Mucosa of descending colon (tissue), 3 donors: ENCODE measurements around the gene PSMB7. TPM values are rescaled to one million over a fixed set of nuclear protein-coding genes. Genes with fewer than 3 reads are reported as not detected.
A peak's percentile ranks its signal among the peaks of the same experiment; 100 is the strongest.

Experiments used
- ATAC-seq: fragments of 200-7000 bp; cut with Tn5 transposase; one replicate; pipeline ENCODE4 v1.9.1; 2020; ENCODE audit warnings: mild to moderate bottlenecking, moderate library complexity
- DNase-seq, 3 donors: peaks; one replicate each; pipeline ENCODE4 v3.0.0-alpha.2; 2020
- H3K36me3 ChIP-seq: fragments of 200-600 bp; one replicate; pipeline ENCODE4 v1.8.0; 2021; ENCODE audit warnings: low read depth, mild to moderate bottlenecking
- H3K4me1 ChIP-seq: fragments of 200-600 bp; one replicate; pipeline ENCODE4 v1.8.0; 2021; ENCODE audit warnings: low read depth, mild to moderate bottlenecking
- H3K4me3 ChIP-seq: fragments of 200-600 bp; one replicate; pipeline ENCODE4 v1.8.0; 2021; ENCODE audit warnings: mild to moderate bottlenecking
- H3K9me3 ChIP-seq: fragments of 200-600 bp; one replicate; pipeline ENCODE4 v1.8.0; 2021; ENCODE audit warnings: mild to moderate bottlenecking
- intact Hi-C, 2 donors: fragments of 100-400 bp; cut with DNase I in 1 of 2; cut with micrococcal nuclease in 1 of 2; formaldehyde crosslinking; loops; one replicate each; pipeline versions ENCODE4 v1.11.0 to v1.11.1; 2022; cut with DNase I, micrococcal nuclease
- total RNA-seq, 3 donors: library from RNA; stranded (reverse); fragmentation: NEBNext Ultra II Directional in 2 of 3; extraction: Animal tissue kit (Norgen Biotek cat#: 25700) in 2 of 3; gene quantifications; one replicate each; pipeline versions ENCODE4 v1.2.1 to v1.2.4, GENCODE V29; 2021 to 2023
- TF ChIP-seq, protein P1 (sequence below): fragments of 200-600 bp; IDR thresholded peaks from one replicate; pipeline ENCODE4 v1.8.0; 2022; ENCODE audit warnings: antibody characterized with exemption, mild to moderate bottlenecking
- donor health status: DM: no; HTN: no; CAD: no; lungs with moderate emphysema.
- donor health status: DM: no; HTN: no; CAD: no.
- donor health status: DM: no; HTN: yes; CAD: no.

Gene PSMB7
- total RNA-seq, 3 donors from 2014 or later, result 83.6 to 120 (median 92.3) TPM

DNA sequence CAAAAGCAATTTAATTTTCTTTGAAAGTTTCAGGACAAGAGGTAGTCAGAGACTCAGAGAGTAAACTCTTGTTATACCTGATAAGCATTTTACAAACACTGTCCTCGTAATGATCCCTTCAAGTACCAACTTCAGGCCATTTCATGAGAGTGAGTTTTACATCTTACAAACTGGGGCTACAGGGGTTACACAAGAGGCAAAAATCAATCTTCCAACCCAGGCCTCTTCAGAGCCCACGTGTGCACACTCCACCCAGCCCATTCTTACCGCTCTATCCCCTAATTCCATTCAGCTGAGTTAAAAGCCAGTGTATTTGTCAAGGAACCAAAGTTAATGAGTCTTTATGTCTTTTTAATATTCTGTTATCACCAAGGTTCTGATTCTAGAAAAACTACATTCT is 46.5 kb downstream of the PSMB7 start:
- ATAC-seq (no peak), DNase-seq (no peak)
- Histone ChIP-seq H3K9me3 (no peaks in the 10 kb centered on the region), H3K4me1 (no peaks in the 10 kb centered on the region), H3K4me3 (no peak overlapping the region), H3K36me3 (no peaks in the 10 kb centered on the region)
- intact Hi-C loops, result no loop called here
- TF ChIP-seq, protein P1, sequence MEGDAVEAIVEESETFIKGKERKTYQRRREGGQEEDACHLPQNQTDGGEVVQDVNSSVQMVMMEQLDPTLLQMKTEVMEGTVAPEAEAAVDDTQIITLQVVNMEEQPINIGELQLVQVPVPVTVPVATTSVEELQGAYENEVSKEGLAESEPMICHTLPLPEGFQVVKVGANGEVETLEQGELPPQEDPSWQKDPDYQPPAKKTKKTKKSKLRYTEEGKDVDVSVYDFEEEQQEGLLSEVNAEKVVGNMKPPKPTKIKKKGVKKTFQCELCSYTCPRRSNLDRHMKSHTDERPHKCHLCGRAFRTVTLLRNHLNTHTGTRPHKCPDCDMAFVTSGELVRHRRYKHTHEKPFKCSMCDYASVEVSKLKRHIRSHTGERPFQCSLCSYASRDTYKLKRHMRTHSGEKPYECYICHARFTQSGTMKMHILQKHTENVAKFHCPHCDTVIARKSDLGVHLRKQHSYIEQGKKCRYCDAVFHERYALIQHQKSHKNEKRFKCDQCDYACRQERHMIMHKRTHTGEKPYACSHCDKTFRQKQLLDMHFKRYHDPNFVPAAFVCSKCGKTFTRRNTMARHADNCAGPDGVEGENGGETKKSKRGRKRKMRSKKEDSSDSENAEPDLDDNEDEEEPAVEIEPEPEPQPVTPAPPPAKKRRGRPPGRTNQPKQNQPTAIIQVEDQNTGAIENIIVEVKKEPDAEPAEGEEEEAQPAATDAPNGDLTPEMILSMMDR, result no peak

DNA sequence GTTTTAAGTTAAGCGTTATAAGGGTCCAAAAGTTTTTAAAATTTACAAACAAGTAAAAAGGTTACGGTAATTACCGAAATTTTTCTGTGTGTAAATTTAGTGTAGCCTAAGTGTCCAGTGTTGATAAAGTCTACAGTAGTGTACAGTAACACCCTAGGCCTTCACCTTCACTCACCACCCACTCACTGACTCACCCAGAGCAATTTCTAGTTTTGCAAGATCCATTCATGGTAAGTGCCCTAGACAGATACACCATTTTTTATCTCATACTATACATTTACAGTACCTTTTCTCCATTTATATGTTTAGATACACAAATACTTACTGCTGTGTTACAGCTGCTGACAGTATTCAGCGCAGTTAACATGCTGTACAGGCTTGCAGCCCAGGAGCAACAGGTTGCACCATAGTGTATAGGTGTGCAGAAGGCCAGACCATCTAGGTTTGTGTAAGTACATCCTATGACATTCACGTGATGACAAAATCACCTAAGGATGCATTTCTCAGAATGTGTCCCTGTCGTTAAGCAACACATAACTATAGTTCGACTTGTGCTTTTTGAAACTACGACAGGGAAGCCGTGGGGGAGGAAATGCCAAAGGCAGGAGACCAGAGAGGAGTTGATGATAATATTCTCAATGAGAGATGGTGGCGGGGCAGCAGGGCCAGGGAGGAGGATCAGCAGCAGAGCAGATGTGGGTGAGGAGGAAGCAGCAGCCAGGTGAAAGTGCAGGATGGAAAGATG is 48.6 kb downstream of the PSMB7 start:
- TF ChIP-seq, protein P1, result no peak
- Histone ChIP-seq H3K4me3 (no peak overlapping the region), H3K4me1 (no peaks in the 10 kb centered on the region), H3K36me3 (no peaks in the 10 kb centered on the region), H3K9me3 (no peaks in the 10 kb centered on the region)
- no peak for DNase-seq
- intact Hi-C loops, result no loop called here
- ATAC-seq, result no peak

DNA sequence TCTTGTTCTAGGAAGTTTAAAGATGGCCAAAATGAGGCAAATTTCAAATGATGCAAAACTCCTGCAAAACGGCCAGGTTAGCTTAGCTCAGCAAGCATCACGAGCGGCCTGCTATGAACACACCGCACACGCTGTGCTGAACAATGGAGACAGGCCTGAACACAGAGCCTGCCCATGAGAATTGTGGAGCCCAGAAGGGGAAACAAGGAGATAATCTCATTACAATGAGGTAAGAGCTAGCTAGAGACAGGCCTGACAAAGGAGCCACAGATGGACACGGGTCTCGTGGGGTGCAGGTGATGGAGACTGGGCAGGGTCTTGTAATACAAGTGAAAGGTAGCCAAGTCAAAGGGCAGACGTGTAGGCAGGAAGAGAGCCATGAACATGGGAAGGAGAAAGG is 50.2 kb downstream of the PSMB7 start:
- TF ChIP-seq, protein P1, result no peak
- intact Hi-C loops, result no loop called here
- H3K9me3 ChIP-seq, result no peaks in the 10 kb centered on the region
- DNase-seq, result no peak
- no peak overlapping the region for H3K4me3 ChIP-seq
- H3K4me1 ChIP-seq, result no peaks in the 10 kb centered on the region
- H3K36me3 ChIP-seq, result no peaks in the 10 kb centered on the region
- peak; percentile 39 for ATAC-seq

DNA sequence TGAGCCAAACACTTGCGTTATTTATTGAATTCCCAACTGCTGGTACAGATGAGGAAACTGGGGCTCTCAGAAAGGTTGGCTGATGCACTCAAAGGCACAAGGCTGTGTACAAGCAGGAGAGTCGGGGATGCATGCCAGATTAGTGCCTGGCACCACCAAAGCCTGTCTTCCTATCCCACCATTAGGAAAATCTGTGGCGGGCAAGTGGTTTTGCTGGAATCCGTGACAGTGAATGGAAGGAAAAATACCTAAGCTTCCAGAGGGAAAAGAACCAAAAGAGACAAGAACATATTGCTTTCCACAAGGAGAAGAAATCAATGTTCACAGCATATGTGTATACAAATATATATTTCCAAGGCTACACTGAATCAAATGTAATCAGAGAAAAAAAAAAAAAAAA is 51.1 kb downstream of the PSMB7 start:
- Histone ChIP-seq H3K4me3 (no peak overlapping the region), H3K9me3 (no peaks in the 10 kb centered on the region), H3K4me1 (no peaks in the 10 kb centered on the region), H3K36me3 (no peaks in the 10 kb centered on the region)
- ATAC-seq, result no peak
- DNase-seq, result no peak
- intact Hi-C loops, result no loop called here
- TF ChIP-seq, protein P1, result no peak

DNA sequence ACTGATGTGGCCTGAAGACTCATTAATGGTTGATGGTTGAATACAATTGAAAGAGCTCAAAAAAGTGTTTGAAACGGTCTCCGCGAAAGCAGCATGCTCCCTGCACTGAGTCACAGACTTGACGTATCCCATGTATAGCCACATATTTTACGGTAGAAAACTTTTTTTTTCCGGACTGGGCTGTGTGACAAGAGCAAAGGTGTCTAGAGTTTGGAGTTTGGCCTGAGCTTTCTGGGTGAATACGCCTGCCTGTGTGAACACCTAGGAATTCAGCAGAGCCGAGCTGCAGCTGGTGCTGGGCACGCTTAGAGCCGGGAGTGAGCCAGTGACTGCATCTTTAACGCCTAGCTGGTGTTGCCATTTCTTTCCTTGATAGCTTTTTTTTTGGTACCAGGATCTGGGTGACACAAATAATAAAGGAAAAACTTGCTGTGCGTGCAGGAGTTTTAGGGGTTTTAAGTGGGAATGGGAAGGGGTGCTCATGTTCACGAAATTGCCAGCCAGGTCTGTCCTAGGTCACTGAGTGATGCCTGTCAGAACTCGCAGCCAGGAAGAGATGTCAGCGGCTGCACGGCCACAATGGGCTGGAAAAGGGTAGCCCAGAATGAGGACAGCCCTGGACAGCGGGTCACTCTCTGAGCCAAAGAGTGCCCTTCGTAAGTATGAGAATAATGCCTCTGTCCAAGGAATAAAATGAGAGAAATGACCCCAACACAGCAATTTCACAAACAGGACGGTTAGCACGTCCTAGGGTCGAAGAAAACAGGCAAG is 51.7 kb downstream of the PSMB7 start:
- DNase-seq (no peak), ATAC-seq (no peak)
- TF ChIP-seq, protein P1, result no peak

More for the DNA sequence above, 51.7 kb downstream of the PSMB7 start:
- intact Hi-C loops, result no loop called here
- no peaks in the 10 kb centered on the region for H3K9me3 ChIP-seq
- H3K36me3 ChIP-seq, result no peaks in the 10 kb centered on the region
- H3K4me3 ChIP-seq, result no peak overlapping the region
- no peaks in the 10 kb centered on the region for H3K4me1 ChIP-seq
